H1 (cell line): ENCODE data around the gene COX19. TPM values are rescaled to one million over a fixed set of nuclear protein-coding genes. Genes with fewer than 3 reads are reported as not detected.

Source experiments
- CHD7 ChIP-seq: fragments of 300-600 bp; sonication (generic); IDR thresholded peaks from 2 replicates; pipeline ENCODE4 v1.7.1; 2012; ENCODE audit warnings: low read length, moderate library complexity, mild to moderate bottlenecking, inconsistent platforms; ENCODE audit not compliant: insufficient replicate concordance
- polyA plus RNA-seq, 7 experiments: library from polyadenylated mRNA; depleted of rRNA in 3 of 7; stranded (reverse) in 5 of 7; unstranded in 2 of 7; fragments of >200 nt in 5 of 7; fragments of 200-250 nt in 2 of 7; gene quantifications; 1 replicate in 5 of 7; 2 replicates in 1 of 7; 4 replicates in 1 of 7; pipeline versions ENCODE4 v1.2.1 to v1.2.3, GENCODE V29; 2011 to 2013; ENCODE audit warnings: missing spikeins in 2 of 7, mixed read lengths in 2 of 7
- total RNA-seq: library from RNA; stranded (reverse); fragmentation: NEBNext Ultra II Directional; extraction: Animal tissue kit (Norgen Biotek cat#: 25700); gene quantifications from 2 replicates; pipeline ENCODE4 v1.2.1, GENCODE V29; 2021
- TF ChIP-seq, protein P1 (sequence below): IDR thresholded peaks from 2 replicates; pipeline ENCODE4 v1.6.1; 2012; ENCODE audit warnings: inconsistent platforms

COX19 gene
- total and polyA plus RNA-seq, 2 of the 8 experiments (the other 6 are each of a cell fraction or from before 2014, with no cell fraction given): 3.9 to 7.9 TPM

- TF ChIP-seq CHD7: no peak
- TF ChIP-seq, protein P1, sequence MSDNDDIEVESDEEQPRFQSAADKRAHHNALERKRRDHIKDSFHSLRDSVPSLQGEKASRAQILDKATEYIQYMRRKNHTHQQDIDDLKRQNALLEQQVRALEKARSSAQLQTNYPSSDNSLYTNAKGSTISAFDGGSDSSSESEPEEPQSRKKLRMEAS: no peak
Measured at GRCh38 chr7:990933-991728, 15.8 kb upstream of the COX19 start (continued).
